H1 (cell line): Measurements from ENCODE around the gene HS3ST3B1. TPM values are rescaled to one million over a fixed set of nuclear protein-coding genes. Genes with fewer than 3 reads are reported as not detected.

Experiments
- ASH2L ChIP-seq: fragments of 200-600, 300-600 bp; sonication (generic); IDR thresholded peaks from one replicate; pipeline ENCODE4 v1.7.1; 2017; ENCODE audit warnings: low read length
- ATF2 ChIP-seq: IDR thresholded peaks from 2 replicates; pipeline ENCODE4 v1.6.1; 2012; ENCODE audit warnings: low read length, inconsistent platforms
- BACH1 ChIP-seq: IDR thresholded peaks from 2 replicates; pipeline ENCODE4 v1.6.1; 2012; ENCODE audit warnings: low read length, improper control_type of control experiment
- BRCA1 ChIP-seq: IDR thresholded peaks from 2 replicates; pipeline ENCODE4 v1.6.1; 2012; ENCODE audit warnings: low read depth, low read length, improper control_type of control experiment
- CHD2 ChIP-seq: IDR thresholded peaks from 2 replicates; pipeline ENCODE4 v1.6.1; 2012; ENCODE audit warnings: low read length, improper control_type of control experiment
- EGR1 ChIP-seq: IDR thresholded peaks from 2 replicates; pipeline ENCODE4 v1.6.1; 2011; ENCODE audit warnings: low read depth, low read length, borderline replicate concordance
- GABPA ChIP-seq: IDR thresholded peaks from 2 replicates; pipeline ENCODE4 v1.6.1; 2011; ENCODE audit warnings: mild to moderate bottlenecking, low read length, moderate library complexity, borderline replicate concordance; ENCODE audit not compliant: insufficient read depth
- GTF2F1 ChIP-seq: IDR thresholded peaks from 2 replicates; pipeline ENCODE4 v1.6.1; 2012; ENCODE audit warnings: low read depth, low read length, improper control_type of control experiment, borderline replicate concordance
- JUN ChIP-seq: IDR thresholded peaks from 2 replicates; pipeline ENCODE4 v1.6.1; 2011; ENCODE audit warnings: low read depth, mild to moderate bottlenecking, improper control_type of control experiment, low read length
- KDM4A ChIP-seq: IDR thresholded peaks from one replicate; pipeline ENCODE4 v1.7.1; 2012; ENCODE audit warnings: low read depth, mild to moderate bottlenecking, moderate library complexity, low read length, inconsistent platforms; ENCODE audit not compliant: severe bottlenecking
- POU5F1 ChIP-seq: IDR thresholded peaks from 2 replicates; pipeline ENCODE4 v1.6.1; 2011; ENCODE audit warnings: low read depth, mild to moderate bottlenecking, low read length, moderate library complexity
- RAD21 ChIP-seq, 2 experiments: IDR thresholded peaks in 1 of 2; conservative IDR thresholded peaks in 1 of 2; 2 replicates each; pipeline ENCODE4 v1.6.1; 2011; ENCODE audit warnings: low read depth in 2 of 2, low read length in 2 of 2, improper control_type of control experiment in 1 of 2, inconsistent platforms in 1 of 2, mild to moderate bottlenecking in 1 of 2, moderate library complexity in 1 of 2
- RBBP5 ChIP-seq: IDR thresholded peaks from 2 replicates; pipeline ENCODE4 v1.7.1; 2012; ENCODE audit warnings: low read depth, mild to moderate bottlenecking, inconsistent platforms, low read length, moderate library complexity, borderline replicate concordance
- SIN3A ChIP-seq, 2 experiments: IDR thresholded peaks in 1 of 2; conservative IDR thresholded peaks in 1 of 2; 2 replicates each; pipeline ENCODE4 v1.6.1; 2011 to 2012; ENCODE audit warnings: low read length in 2 of 2, improper control_type of control experiment in 1 of 2, low read depth in 1 of 2, mild to moderate bottlenecking in 1 of 2
- SIRT6 ChIP-seq: IDR thresholded peaks from one replicate; pipeline ENCODE4 v1.7.1; 2012; ENCODE audit warnings: low read length, inconsistent platforms
- SP1 ChIP-seq: IDR thresholded peaks from 2 replicates; pipeline ENCODE4 v1.6.1; 2011; ENCODE audit warnings: low read depth, low read length
- SRF ChIP-seq: IDR thresholded peaks from 2 replicates; pipeline ENCODE4 v1.6.1; 2011; ENCODE audit warnings: mild to moderate bottlenecking, low read depth, low read length, moderate library complexity
- SUZ12 ChIP-seq: fragments of 200-600 bp; sonication (generic); IDR thresholded peaks from 2 replicates; pipeline ENCODE4 v1.6.1; 2012; ENCODE audit warnings: mild to moderate bottlenecking, inconsistent platforms, low read length, moderate library complexity, mixed read lengths
- TAF1 ChIP-seq: IDR thresholded peaks from 2 replicates; pipeline ENCODE4 v1.6.1; 2011; ENCODE audit warnings: mild to moderate bottlenecking, low read depth, low read length
- USF2 ChIP-seq: IDR thresholded peaks from 2 replicates; pipeline ENCODE4 v1.6.1; 2011; ENCODE audit warnings: low read length, improper control_type of control experiment
- YY1 ChIP-seq: IDR thresholded peaks from 2 replicates; pipeline ENCODE4 v1.6.1; 2011; ENCODE audit warnings: low read depth, mild to moderate bottlenecking, low read length
- polyA plus RNA-seq, 7 experiments: library from polyadenylated mRNA; depleted of rRNA in 3 of 7; stranded (reverse) in 5 of 7; unstranded in 2 of 7; fragments of >200 nt in 5 of 7; fragments of 200-250 nt in 2 of 7; gene quantifications; 1 replicate in 5 of 7; 2 replicates in 1 of 7; 4 replicates in 1 of 7; pipeline versions ENCODE4 v1.2.1 to v1.2.3, GENCODE V29; 2011 to 2013; ENCODE audit warnings: missing spikeins in 2 of 7, mixed read lengths in 2 of 7
- total RNA-seq: library from RNA; stranded (reverse); fragmentation: NEBNext Ultra II Directional; extraction: Animal tissue kit (Norgen Biotek cat#: 25700); gene quantifications from 2 replicates; pipeline ENCODE4 v1.2.1, GENCODE V29; 2021

The HS3ST3B1 gene
- total and polyA plus RNA-seq, 2 of the 8 experiments (the other 6 are each of a cell fraction or from before 2014, with no cell fraction given) = 4.7 to 14.4 TPM

GRCh38 chr17:14302431-14303099 is 1.7 kb downstream of the HS3ST3B1 start (continued):
- TF ChIP-seq ATF2 (no peak), SP1 (no peak), YY1 (peak; percentile 38; the same call in 1 of the 2 replicates), POU5F1 (no peak), EGR1 (no peak), JUN (no peak), TAF1 (0 out of 2 replicates have a peak, but pooled peaks have one; percentile 21), BRCA1 (no peak), ASH2L (no peak), KDM4A (peak; percentile 57), SUZ12 (no peak; the same call in 1 of the 2 replicates), GABPA (peak; percentile 39; the same call in 1 of the 2 replicates), BACH1 (no peak; the same call in 1 of the 2 replicates), SIRT6 (no peak), SRF (no peak), USF2 (no peak), RAD21 (IDR thresholded peaks at IDR 0.05 in 1 of 2, conservative IDR thresholded peaks at IDR 0.05 in 1 of 2; ENCODE audit: low read depth in 2 of 2, low read length in 2 of 2) (peak; percentile 64 to 88), RBBP5 (no peak), GTF2F1 (no peak), CHD2 (no peak), SIN3A (conservative IDR thresholded peaks at IDR 0.05 in 1 of 2, IDR thresholded peaks at IDR 0.05 in 1 of 2; ENCODE audit: low read depth in 1 of 2, low read length in 2 of 2) (peak in 1 of 2 experiments; percentile 64; a peak in 1 of 4 replicates)
- TF ChIP-seq, all 59 proteins: peak for 14
